GM12878 (cell line): ENCODE measurements around the gene CPSF4L. TPM values are rescaled to one million over a fixed set of nuclear protein-coding genes. Genes with fewer than 3 reads are reported as not detected.
A peak's percentile ranks its signal among the peaks of the same experiment; 100 is the strongest.

Experiments
- BHLHE40 ChIP-seq, 2 experiments: fragments of 450-650 bp in 1 of 2; IDR thresholded peaks; 2 replicates each; pipeline ENCODE4 v1.6.1; 2011 to 2017; ENCODE audit warnings: low read depth in 2 of 2, borderline replicate concordance in 1 of 2, improper control_type of control experiment in 1 of 2, low read length in 1 of 2, mild to moderate bottlenecking in 1 of 2
- ELK1 ChIP-seq: IDR thresholded peaks from 2 replicates; pipeline ENCODE4 v1.6.1; 2012; ENCODE audit warnings: low read depth, low read length, improper control_type of control experiment
- HDAC2 ChIP-seq: fragments of 200-600 bp; sonication (generic); IDR thresholded peaks from 2 replicates; pipeline ENCODE4 v1.6.1; 2017
- MTA3 ChIP-seq: IDR thresholded peaks from 2 replicates; pipeline ENCODE4 v1.6.1; 2012; ENCODE audit warnings: low read length, inconsistent platforms, borderline replicate concordance
- NR2F1 ChIP-seq: fragments of 450-650 bp; conservative IDR thresholded peaks from 2 replicates; pipeline ENCODE4 v1.6.1; 2017; ENCODE audit warnings: mild to moderate bottlenecking
- SMARCA5 ChIP-seq: fragments of 450-650 bp; IDR thresholded peaks from 2 replicates; pipeline ENCODE4 v1.6.1; 2017; ENCODE audit warnings: mild to moderate bottlenecking
- STAT3 ChIP-seq: IDR thresholded peaks from 2 replicates; pipeline ENCODE4 v1.6.1; 2011; ENCODE audit warnings: low read depth, low read length, improper control_type of control experiment
- TCF3 ChIP-seq: IDR thresholded peaks from 2 replicates; pipeline ENCODE4 v1.6.1; 2012; ENCODE audit warnings: low read depth, mild to moderate bottlenecking, low read length, borderline replicate concordance; ENCODE audit not compliant: insufficient read depth
- USF1 ChIP-seq: IDR thresholded peaks from 2 replicates; pipeline ENCODE4 v1.6.1; 2011; ENCODE audit warnings: borderline replicate concordance, low read depth, mild to moderate bottlenecking, moderate library complexity, mixed read lengths, low read length; ENCODE audit not compliant: insufficient read depth; ENCODE audit errors: extremely low read length
- YY1 ChIP-seq: IDR thresholded peaks from 2 replicates; pipeline ENCODE4 v1.6.1; 2011; ENCODE audit warnings: low read depth, mild to moderate bottlenecking, low read length
- ZZZ3 ChIP-seq: IDR thresholded peaks from 2 replicates; pipeline ENCODE4 v1.6.1; 2011; ENCODE audit warnings: low read depth; ENCODE audit not compliant: control insufficient read depth, insufficient read length
- polyA plus RNA-seq, 11 experiments: library from polyadenylated mRNA; depleted of rRNA in 4 of 11; unstranded in 6 of 11; stranded (reverse) in 5 of 11; fragments of >200 nt; fragmentation: Nextera tagmentation in 4 of 11; fragmentation: Illumina TruSeq in 1 of 11; extraction: Ambion mirVana in 4 of 11; extraction: Trizol in 1 of 11; gene quantifications; 1 replicate in 1 of 11; 2 replicates in 10 of 11; pipeline versions ENCODE4 v1.2.1 to v1.2.3, GENCODE V29; 2011 to 2016; ENCODE audit warnings: inconsistent platforms in 2 of 11, missing spikeins in 2 of 11, low read depth in 1 of 11
- total RNA-seq, 4 experiments: library from RNA; depleted of rRNA in 3 of 4; stranded (reverse); fragments of >200 nt in 3 of 4; fragmentation: Illumina TruSeq in 1 of 4; extraction: Trizol in 1 of 4; gene quantifications; 2 replicates each; pipeline versions ENCODE4 v1.2.1 to v1.2.3, GENCODE V29; 2013 to 2021
- TF ChIP-seq, protein P1 (sequence below): IDR thresholded peaks from 2 replicates; pipeline ENCODE4 v1.6.1; 2012; ENCODE audit warnings: low read depth, low read length, improper control_type of control experiment
- TF ChIP-seq, protein P2 (sequence below): fragments of 450-650 bp; IDR thresholded peaks from 2 replicates; pipeline ENCODE4 v1.6.1; 2017; ENCODE audit warnings: low read depth, mild to moderate bottlenecking, moderate library complexity

CPSF4L gene
- total and polyA plus RNA-seq, 10 of the 15 experiments (the other 5 are each of a cell fraction or from before 2014, with no cell fraction given), result not detected

- TF ChIP-seq ELK1, result no peak
- TF ChIP-seq TCF3, result no peak
- no peak for TF ChIP-seq USF1
- TF ChIP-seq MTA3, result no peak
- TF ChIP-seq, protein P1, sequence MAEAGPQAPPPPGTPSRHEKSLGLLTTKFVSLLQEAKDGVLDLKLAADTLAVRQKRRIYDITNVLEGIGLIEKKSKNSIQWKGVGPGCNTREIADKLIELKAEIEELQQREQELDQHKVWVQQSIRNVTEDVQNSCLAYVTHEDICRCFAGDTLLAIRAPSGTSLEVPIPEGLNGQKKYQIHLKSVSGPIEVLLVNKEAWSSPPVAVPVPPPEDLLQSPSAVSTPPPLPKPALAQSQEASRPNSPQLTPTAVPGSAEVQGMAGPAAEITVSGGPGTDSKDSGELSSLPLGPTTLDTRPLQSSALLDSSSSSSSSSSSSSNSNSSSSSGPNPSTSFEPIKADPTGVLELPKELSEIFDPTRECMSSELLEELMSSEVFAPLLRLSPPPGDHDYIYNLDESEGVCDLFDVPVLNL, result no peak
- TF ChIP-seq SMARCA5, result no peak
- no peak for TF ChIP-seq YY1
- TF ChIP-seq BHLHE40 (IDR thresholded peaks at IDR 0.05; ENCODE audit: borderline replicate concordance in 1 of 2, low read depth in 2 of 2, low read length in 1 of 2), result peak; percentile 68 to 69; a peak in 3 of 4 replicates
- no peak for TF ChIP-seq STAT3
- TF ChIP-seq, protein P2, sequence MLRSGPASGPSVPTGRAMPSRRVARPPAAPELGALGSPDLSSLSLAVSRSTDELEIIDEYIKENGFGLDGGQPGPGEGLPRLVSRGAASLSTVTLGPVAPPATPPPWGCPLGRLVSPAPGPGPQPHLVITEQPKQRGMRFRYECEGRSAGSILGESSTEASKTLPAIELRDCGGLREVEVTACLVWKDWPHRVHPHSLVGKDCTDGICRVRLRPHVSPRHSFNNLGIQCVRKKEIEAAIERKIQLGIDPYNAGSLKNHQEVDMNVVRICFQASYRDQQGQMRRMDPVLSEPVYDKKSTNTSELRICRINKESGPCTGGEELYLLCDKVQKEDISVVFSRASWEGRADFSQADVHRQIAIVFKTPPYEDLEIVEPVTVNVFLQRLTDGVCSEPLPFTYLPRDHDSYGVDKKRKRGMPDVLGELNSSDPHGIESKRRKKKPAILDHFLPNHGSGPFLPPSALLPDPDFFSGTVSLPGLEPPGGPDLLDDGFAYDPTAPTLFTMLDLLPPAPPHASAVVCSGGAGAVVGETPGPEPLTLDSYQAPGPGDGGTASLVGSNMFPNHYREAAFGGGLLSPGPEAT, result no peak
- no peak for TF ChIP-seq NR2F1
- no peak for TF ChIP-seq ZZZ3
- no peak for TF ChIP-seq HDAC2
Observed at GRCh38 chr17:73290399-73291259, 28.9 kb upstream of the CPSF4L start (continued).
